ENCODE data around the gene MYO9A.
A peak's percentile ranks its signal among the peaks of the same experiment; 100 is the strongest.

The MYO9A gene, protein sequence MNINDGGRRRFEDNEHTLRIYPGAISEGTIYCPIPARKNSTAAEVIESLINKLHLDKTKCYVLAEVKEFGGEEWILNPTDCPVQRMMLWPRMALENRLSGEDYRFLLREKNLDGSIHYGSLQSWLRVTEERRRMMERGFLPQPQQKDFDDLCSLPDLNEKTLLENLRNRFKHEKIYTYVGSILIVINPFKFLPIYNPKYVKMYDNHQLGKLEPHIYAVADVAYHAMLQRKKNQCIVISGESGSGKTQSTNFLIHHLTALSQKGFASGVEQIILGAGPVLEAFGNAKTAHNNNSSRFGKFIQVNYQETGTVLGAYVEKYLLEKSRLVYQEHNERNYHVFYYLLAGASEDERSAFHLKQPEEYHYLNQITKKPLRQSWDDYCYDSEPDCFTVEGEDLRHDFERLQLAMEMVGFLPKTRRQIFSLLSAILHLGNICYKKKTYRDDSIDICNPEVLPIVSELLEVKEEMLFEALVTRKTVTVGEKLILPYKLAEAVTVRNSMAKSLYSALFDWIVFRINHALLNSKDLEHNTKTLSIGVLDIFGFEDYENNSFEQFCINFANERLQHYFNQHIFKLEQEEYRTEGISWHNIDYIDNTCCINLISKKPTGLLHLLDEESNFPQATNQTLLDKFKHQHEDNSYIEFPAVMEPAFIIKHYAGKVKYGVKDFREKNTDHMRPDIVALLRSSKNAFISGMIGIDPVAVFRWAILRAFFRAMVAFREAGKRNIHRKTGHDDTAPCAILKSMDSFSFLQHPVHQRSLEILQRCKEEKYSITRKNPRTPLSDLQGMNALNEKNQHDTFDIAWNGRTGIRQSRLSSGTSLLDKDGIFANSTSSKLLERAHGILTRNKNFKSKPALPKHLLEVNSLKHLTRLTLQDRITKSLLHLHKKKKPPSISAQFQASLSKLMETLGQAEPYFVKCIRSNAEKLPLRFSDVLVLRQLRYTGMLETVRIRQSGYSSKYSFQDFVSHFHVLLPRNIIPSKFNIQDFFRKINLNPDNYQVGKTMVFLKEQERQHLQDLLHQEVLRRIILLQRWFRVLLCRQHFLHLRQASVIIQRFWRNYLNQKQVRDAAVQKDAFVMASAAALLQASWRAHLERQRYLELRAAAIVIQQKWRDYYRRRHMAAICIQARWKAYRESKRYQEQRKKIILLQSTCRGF (N-terminal part only)

DNA sequence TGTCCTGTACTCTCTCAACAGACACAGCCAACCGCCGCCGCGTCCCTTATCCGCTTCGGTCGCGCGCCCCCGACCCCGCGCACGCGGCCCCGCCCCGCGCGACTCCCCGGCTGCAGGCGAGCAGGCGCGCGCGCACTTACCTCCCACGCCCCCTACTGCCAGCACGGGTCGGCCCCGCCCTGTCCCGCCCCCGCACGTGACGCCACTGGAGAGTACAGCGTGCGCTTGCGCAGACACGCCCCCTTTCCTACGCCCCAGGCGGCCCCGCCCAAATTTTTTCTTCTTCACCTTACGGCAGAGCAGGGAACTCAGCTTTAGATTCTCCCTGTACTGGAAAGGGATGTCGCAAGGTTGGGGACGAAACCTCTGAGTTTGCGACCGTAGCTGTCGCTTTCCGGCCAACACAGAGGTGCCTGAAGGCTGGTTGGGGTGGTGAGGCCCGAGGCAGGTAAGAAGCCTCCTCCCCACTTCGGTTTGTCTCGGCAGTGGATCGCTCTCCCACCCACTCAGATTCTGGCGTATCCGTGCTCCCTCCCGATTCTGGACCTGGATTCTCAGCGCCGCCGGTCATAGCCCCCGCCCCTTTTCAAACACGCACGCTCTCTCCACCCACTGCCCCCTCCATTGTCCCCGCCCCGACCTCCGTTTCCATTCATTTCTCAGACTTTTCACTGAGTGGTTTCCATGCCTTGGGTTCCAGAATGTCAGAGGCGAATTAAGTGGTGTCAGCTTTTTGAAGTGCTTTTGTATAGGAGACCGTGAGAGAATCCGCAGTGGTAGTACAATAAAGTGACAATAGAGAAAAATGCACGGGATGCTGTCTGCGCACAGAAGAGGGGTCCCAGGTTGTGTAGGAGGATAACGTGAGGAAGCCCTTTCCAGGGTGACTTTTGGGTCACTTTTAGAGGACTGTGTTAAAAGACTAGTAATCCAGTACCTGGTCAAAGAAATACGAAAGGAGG, at the start of gene MYO9A, which contains the start of gene SENP8:
MYO9A (minus strand) TSS at position 134 of the 962 bp plus-strand sequence. CDS start 71,587 bp downstream, outside the sequence.
SENP8 (plus strand) TSS at position 387 of the 962 bp plus-strand sequence. CDS start 21,221 bp downstream, outside the sequence.
- DNase-seq: peak; percentile 97

DNA sequence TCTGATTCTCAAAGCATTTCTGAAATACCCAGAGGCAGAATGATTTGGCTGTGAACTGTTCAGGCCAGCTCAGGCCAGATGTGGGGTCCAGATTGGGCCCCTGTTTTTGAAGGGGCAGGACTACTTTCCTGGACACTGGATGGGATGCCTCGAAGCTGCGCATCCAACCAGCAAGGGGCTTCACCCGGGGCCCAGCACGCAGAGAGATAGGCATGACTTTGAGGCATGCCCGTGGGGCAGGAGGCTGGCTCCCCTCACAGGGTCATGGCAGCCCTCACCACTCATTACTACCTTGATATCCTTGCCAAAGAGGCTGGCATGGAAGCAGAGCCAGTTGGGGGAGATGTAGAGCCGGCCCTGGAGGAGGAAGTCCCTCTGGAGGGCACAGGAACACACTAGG, 49.5 kb upstream of the MYO9A start:
- no peak for DNase-seq

DNA sequence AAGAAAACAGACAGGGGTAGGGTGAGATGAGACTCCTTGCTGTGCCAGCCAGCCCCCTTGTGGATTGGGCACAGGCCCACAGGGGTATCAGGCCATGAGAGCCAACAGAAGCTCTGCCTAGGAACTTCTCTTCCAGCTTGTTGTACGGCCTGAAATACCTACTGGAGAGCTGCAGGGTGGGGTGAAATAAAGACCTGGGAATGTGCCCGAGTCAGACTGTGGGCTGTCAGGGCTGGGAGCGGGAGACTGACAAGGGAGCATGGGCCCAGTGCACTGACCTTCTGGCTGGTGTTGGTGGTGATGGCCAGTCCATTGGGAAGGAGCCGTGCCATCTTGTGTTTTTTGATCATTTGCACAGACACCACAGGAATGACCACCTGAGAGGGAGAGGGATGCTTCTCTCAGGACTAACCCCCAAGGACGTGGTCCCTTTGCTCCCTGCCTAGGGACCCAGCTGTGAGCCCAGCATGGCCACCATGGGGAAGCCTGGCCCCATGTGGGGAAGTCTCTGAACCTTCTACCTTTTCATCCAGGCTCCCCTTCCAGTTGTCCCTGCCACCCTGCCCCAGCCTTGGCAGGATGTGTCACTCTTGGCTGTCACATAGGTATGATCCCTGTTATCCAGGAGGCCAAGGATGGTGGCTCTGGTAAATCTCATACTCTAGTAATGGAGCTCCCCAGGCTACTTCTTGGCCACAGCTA, 48.9 kb upstream of the MYO9A start:
- no peak for DNase-seq

DNA sequence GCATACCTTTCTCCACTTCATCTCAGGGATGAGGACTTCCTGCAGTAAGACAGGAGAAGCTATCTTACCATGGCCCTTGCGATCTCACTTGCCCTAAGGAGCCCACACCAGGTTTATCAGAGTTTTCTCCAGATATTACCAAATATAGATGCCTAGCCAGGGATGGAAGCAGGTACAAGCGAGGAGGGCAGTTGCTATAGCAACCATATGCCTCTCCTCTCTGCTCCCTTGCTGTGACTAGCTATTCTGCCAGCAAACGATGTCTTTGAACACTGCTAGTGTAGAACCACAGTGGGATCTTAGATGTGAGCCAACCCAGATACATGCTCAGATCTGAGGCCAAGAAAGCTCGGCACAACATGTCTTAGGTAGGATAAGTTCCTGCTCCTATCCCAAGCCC, 45.8 kb upstream of the MYO9A start:
- DNase-seq: no peak

DNA sequence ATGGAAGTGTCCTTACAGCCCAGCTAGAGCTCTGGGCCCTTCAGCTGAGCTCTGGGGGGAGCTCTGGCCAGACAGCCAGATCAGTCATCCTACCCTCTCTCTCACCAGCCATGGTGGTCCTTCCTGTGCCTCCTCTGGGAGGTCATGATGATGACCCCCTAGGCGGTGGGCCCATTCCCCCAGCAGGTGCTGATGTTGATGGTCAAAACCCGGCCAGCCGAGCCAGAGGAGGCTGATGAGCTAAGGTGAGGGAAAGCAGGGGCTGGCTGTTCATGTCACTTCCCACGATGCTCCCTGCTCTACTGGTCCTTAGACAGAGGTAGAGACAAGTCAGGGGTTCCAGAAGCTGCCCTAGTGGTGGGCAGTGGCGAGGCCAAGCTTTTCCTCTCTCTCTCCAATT, 44.6 kb upstream of the MYO9A start:
- DNase-seq: no peak

DNA sequence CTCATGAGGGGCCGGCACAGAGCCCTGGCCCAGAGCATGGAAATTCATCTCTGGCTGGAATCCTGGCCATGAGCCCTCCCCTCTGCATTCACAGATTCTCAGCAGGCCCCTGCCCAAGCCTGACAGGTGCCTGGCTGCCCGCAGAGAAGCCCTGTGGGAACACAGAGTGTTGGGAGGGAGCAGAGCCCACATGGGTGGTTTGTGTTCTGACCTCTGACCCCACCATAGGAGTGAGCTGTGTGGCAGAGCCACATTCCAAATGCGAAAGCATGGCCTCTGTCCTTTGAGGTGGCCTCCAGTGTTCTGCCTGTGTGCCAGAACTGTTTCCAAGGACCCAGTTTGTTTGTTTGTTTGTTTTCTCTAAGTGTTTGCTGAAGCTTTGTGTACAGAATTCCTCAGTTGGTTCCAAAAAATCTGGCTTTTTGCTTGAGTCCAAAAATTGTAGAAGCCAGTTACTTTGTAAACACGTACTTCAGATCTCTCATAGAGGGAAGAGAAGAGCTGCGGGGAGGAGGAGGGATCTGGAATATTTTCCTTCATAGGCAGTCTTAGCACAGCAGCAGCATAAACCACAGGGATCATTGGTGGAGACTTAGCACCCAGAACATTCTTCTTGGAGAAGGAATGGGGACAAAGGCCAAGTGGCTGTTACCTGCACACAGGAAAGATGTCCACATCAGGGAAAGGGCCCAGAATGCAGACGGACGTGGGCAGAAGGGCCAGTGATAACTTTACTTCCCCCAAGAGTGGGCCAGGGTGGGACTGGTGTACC, 43.6 kb upstream of the MYO9A start:
- no peak for DNase-seq

DNA sequence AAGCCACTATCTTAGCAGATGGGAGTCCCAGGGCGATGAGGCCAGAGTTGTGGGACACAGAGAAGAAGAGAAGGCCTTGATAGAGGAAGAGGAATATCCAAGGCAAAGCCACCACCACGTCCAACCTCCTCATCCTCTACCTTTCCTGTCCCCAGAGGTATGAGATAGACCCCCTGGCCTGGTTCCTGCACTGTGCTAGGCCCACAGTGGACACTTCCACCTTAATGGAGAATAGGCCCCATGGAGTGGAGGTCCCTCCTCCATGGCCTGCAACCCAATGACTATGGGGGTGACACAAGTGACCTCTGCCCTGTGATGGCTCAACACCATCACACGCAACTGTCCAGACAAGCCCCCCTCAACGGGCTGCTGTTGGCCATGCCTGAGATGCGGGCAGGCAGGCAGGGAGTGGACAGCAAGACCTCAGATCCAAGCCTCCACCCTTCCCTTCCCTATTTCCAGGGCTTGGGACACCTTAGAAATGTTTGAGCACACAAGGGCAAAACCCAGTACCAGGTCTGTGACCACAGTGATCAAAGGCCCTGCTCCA, 42.8 kb upstream of the MYO9A start:
- DNase-seq: no peak

DNA sequence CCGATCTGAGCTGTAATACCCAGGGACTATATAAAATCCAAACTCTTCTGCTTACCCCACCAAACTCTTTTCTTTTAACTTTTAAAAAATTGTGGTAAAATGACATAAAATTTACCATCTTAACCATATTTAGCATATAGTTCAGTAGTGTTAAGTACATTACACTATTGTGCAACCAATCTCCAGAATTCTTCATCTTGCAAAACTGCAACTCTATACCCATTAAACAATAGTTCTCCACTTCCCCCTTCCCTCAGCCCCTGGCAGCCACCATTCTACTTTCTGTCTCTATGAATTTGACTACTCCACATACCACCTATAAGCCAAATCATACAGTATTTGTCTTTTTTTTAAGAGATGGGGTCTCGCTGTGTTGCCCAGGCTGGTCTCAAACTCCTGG, 39.0 kb upstream of the MYO9A start:
- no peak for DNase-seq

DNA sequence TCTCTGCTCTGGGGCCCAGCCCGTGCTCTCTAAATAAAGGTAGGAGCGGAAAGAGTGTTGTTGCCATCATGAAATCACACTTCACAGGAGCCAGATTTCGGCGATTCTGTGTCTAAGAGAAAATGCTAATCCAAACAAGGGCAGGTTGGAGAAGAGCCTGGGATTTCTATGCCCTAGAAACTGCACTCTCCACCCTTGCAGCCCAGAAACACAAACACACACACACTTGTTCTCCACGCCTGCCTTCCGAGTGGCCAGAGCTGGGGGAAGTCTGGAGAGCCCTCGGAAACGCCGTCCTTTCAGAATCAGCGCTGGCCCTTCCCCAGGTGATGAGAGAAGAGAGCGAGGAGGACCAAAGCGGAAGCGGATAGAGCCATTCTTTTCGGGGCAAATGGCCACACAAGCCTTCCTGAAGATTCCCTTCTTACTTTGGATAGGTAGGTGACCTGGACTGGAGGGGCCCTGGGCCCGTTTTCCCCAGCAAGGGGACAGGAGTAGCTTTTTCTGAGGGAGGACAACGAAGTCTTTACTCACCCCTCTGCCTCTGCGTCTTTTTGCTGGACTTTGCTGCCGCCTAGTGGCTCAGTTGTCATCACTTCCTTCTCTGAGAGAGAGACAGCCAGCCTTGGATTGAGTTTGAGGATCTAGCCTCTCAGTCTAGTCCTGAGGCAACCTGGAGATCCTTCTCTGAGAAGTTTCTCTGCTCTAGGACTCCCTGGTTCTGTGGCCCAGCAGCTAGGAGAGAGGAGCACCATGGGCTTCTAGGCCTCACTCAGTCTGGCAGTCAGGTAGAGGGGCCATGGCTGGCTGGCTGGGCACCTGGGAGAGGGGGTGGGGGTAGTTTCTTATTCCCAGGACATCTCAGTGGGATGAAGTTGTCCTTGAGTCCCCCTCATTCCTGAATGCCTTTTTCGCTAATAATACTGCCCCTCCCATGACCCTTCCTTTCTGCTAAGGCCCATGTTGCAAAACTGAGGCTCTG, 38.0 kb upstream of the MYO9A start:
- peak; percentile 83 for DNase-seq

DNA sequence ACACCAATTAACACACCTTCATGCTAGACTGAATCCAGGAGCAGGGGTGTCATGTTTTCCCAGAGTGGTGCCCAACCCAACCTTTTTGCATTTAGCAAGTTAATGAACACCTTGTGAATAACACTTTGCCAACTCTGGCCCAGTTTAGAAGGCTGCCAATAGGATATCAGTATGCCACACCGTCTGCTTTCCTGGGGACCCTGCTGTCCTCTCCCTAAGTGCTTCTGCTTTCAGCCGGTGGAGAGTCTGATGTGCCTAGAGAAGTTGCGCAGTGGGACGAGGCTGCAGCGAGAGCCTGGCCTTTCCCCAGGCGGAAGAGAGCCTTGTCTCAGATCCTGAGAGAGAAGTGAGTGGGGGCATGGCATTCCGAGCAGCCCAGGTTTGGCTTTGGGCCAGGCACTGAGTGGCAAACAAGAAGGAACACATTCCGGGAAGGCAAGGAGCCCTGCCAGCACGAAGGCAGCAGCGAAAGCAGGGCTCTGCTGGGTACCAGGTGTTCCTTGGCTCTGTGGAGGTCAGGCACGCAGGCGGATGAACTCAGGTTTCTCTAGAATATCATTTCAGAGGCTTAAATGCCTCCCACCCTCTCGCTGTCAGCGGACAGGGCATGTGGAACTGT, 37.2 kb upstream of the MYO9A start:
- DNase-seq: no peak

DNA sequence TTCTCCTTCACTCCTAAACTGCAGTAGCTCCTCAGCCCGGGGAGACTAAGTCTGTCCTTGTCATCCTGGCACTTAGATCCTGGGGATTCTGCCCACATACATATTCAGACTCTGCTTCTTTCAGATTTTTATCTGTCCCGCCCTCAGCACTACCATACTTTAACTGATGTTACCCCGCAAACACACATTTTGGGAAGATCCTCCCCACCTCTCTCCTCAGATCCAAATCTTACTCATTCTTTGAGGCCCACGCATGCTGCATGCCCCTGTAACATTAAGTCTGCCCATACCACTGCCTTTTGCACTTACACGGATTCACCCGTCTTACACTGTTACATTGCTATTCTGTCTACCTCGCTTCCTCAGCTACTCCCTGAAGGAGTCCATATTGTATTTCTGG, 36.4 kb upstream of the MYO9A start:
- no peak for DNase-seq

DNA sequence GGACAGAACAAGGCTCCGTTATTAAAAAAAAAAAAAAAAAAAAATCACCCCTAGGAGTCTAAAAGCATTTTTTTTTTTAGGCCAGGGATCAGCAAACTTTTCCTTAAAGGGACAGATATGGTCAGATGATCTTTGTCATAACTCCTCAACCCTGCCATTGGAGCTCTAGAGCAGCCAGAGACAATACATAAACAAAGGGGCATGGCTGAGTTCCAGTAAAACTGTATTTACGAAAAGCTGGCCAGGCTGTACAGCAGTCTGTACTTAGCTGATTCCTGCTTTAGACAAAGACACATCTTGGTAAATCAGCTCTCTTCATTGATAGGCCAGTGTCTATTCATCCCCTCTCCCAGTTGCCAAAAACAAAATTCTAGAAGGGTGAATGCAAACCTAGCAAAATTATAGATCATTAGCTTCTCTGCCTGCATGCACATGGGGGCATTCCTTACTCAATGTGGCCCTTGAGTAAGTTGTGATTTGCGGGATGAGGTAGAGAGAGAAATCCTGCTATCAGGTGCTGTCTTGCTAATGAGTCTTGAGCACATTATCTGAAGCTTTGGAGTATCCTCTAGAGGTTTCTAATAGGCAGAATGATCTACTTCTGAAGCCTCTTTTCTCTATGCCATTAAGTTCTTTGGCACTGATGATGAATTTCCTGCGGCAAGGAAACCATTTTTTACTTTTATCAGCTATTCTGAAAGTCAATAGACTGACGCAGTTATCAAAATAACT, 35.5 kb upstream of the MYO9A start:
- DNase-seq: no peak

DNA sequence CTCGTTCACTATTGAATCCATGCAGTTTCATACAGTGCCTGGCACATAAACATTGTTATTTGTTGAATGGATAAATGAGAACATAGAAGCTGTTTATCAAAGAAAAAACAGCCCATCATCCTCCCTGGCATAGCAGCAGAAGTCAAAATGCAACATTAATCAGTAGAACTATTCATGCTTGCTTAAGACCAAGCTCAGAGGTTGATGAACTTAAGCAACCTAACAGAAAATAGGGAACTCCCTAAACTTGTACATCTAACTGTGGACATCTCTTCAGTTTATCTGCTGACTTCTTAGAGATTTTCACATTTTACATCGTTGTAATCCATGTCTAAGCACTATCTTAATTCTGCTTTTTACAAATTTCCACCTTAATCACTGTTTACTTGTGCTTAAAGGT, 29.5 kb upstream of the MYO9A start:
- DNase-seq: no peak

DNA sequence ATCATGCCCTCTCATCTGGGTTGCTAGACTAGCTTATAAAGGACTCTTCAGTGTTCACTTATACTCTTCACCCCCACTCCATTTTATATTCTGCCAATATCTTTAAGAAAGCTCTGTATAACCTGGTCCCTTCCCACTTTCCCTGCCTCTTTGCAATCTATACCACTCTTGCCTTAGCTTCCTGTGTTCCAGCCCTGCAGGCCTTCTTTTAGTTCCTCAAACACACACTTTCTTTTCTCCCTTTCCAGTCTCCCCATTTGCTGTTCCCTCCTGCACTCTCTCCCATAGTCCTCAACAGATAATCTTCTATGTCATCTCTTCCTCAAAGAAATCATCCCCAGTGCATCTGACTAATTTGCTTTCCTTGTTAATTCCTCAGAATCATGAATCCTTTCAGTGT, 29.0 kb upstream of the MYO9A start:
- no peak for DNase-seq

DNA sequence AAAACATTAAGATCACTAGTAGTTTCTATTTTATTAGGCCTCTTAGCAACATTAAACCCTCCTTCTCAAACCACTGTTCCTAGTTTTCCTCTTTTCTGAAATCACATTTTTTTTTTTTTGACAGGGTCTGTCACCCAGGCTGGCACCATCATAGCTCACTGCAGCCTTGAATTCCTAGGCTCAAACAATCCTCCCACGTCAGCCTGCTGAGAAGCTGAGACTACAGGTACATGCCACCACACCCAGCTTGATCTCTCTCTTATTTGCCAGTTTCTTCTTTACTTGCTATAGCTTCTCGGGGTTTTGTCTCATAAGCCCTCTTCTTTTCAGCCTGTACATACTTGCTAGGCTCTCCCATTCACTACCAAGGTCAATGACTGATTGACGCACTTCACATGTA, 28.3 kb upstream of the MYO9A start:
- no peak for DNase-seq

DNA sequence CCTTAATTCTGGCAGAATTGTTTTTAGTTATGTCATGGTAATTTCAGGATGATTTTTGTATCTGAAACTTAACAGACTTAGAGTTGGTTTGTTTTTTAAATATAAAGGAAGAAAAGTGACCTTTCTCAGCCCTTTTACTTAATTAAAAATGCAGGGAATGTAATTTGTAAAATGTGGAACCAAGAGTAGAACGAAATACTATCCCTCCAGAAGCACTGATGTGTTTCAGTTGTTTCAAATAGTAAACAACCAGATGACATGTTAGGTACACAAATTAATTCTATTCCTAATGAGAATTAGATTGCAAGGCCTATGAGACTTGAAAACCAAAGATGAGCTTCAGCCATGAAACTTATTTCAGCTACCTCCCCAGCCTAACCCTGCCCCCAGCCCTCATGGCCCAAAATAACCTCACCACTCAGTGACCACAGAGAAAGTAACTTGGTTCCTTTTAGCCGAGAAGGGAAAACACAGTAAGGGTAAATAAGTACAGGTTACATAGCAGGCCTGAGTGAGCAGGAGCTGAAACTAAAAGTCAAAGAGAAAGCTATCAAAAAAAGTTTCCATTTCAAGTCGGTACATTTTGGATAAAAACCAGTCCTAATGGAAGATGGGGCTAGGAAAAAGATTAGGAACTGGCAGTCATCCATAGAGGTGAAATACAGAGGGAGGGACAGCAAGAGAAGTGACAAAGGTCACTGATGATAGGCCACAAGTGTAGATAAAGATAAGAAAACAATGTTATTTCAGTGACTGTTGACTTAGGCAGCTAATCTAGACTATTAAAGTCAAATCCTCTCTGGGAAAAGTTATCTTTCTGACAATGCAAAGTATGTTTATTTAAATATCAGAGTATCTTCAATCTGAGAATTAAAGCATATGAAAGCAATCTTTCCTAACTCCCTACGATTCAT, 23.5 kb upstream of the MYO9A start:
- DNase-seq: no peak

DNA sequence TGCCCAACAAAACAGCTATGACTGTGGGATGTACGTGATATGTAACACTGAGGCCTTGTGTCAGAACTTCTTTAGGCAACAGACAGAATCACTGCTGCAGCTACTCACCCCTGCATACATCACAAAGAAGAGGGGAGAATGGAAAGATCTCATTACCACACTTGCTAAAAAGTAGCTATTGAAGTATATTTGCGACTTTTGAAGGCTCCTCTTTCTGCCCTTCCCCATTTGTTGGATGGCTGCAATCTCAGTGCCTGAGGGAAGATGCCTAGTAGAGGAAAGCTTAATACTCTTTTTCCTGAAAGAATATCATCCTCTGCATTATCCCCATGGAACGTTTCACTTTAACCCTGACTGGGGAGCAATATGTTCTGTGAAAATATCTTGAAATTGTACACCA, 22.1 kb upstream of the MYO9A start:
- no peak for DNase-seq

Measured in activated naive CD4-positive, alpha-beta T cell treated with Interleukin-2 at 50 U/mL for 16 hours (primary cell).